ENCODE data around the gene OPRD1. TPM values are rescaled to one million over a fixed set of nuclear protein-coding genes. Genes with fewer than 3 reads are reported as not detected.
"Not testable (repeated sequence)": the region's sequence is repeated elsewhere in the genome, so short reads cannot be mapped to it uniquely, and the experiment has no call there.

OPRD1 gene
- total and polyA plus RNA-seq, 2 donors: 0.05 TPM; not detected in 1

- H3K4me1 ChIP-seq (ENCODE audit: insufficient read depth): no peaks in the 10 kb centered on the region
- no peak for DNase-seq (ENCODE audit: extremely low spot score)
- no peak overlapping the region for H3K27ac ChIP-seq (ENCODE audit: low read depth)
- H3K4me3 ChIP-seq (ENCODE audit: low read depth, low read length): no peak overlapping the region
- WGBS: 76% methylated on average over 6 of the region's 6 CpGs
- H3K36me3 ChIP-seq (ENCODE audit: insufficient read depth): no peaks in the 10 kb centered on the region
Measured at GRCh38 chr1:28789816-28790215, 22.2 kb upstream of the OPRD1 start.

GRCh38 chr1:28790377-28791035, 21.5 kb upstream of the OPRD1 start:
- Histone ChIP-seq H3K4me3 (ENCODE audit: low read depth, low read length) (no peak overlapping the region), H3K36me3 (ENCODE audit: insufficient read depth) (no peaks in the 10 kb centered on the region), H3K27ac (ENCODE audit: low read depth) (no peak overlapping the region), H3K4me1 (ENCODE audit: insufficient read depth) (no peaks in the 10 kb centered on the region)
- WGBS: 57% methylated on average over 12 of the region's 12 CpGs
- no peak for DNase-seq (ENCODE audit: extremely low spot score)

- H3K4me1 ChIP-seq (ENCODE audit: insufficient read depth); H3K27ac ChIP-seq (ENCODE audit: low read depth); H3K36me3 ChIP-seq (ENCODE audit: insufficient read depth); DNase-seq (ENCODE audit: extremely low spot score); H3K4me3 ChIP-seq (ENCODE audit: low read depth, low read length): not testable (repeated sequence)
- 96% methylated on average over 2 of the region's 2 CpGs for WGBS
Measured at GRCh38 chr1:28791929-28792328, 20.0 kb upstream of the OPRD1 start.

- H3K36me3 ChIP-seq (ENCODE audit: insufficient read depth): no peaks in the 10 kb centered on the region
- no peak for DNase-seq (ENCODE audit: extremely low spot score)
- H3K4me3 ChIP-seq (ENCODE audit: low read depth, low read length): no peak overlapping the region
- no peaks in the 10 kb centered on the region for H3K4me1 ChIP-seq (ENCODE audit: insufficient read depth)
- WGBS: 81% methylated on average over 1 of the region's 1 CpG
- no peak overlapping the region for H3K27ac ChIP-seq (ENCODE audit: low read depth)
Measured at GRCh38 chr1:28792644-28793121, 19.3 kb upstream of the OPRD1 start.

GRCh38 chr1:28794582-28794981, 17.4 kb upstream of the OPRD1 start:
- H3K36me3 ChIP-seq (ENCODE audit: insufficient read depth); H3K4me1 ChIP-seq (ENCODE audit: insufficient read depth); H3K4me3 ChIP-seq (ENCODE audit: low read depth, low read length); H3K27ac ChIP-seq (ENCODE audit: low read depth); DNase-seq (ENCODE audit: extremely low spot score): not testable (repeated sequence)
- WGBS: 88% methylated on average over 5 of the region's 5 CpGs

- WGBS: 54% methylated on average over 18 of the region's 18 CpGs
- no peaks in the 10 kb centered on the region for H3K4me1 ChIP-seq (ENCODE audit: insufficient read depth)
- no peak overlapping the region for H3K27ac ChIP-seq (ENCODE audit: low read depth)
- no peaks in the 10 kb centered on the region for H3K36me3 ChIP-seq (ENCODE audit: insufficient read depth)
- no peak overlapping the region for H3K4me3 ChIP-seq (ENCODE audit: low read depth, low read length)
- no peak for DNase-seq (ENCODE audit: extremely low spot score)
Measured at GRCh38 chr1:28796352-28797211, 15.4 kb upstream of the OPRD1 start.

- Histone ChIP-seq H3K36me3 (ENCODE audit: insufficient read depth) (no peaks in the 10 kb centered on the region), H3K4me1 (ENCODE audit: insufficient read depth) (no peaks in the 10 kb centered on the region), H3K27ac (ENCODE audit: low read depth) (no peak overlapping the region), H3K4me3 (ENCODE audit: low read depth, low read length) (no peak overlapping the region)
- no peak for DNase-seq (ENCODE audit: extremely low spot score)
- WGBS: 47% methylated on average over 3 of the region's 3 CpGs
Measured at GRCh38 chr1:28800324-28800723, 11.6 kb upstream of the OPRD1 start.

GRCh38 chr1:28801461-28801860, 10.5 kb upstream of the OPRD1 start:
- Histone ChIP-seq H3K4me1 (ENCODE audit: insufficient read depth) (no peaks in the 10 kb centered on the region), H3K27ac (ENCODE audit: low read depth) (no peak overlapping the region), H3K4me3 (ENCODE audit: low read depth, low read length) (no peak overlapping the region), H3K36me3 (ENCODE audit: insufficient read depth) (no peaks in the 10 kb centered on the region)
- WGBS: 79% methylated on average over 6 of the region's 6 CpGs
- DNase-seq (ENCODE audit: extremely low spot score): no peak

- no peaks in the 10 kb centered on the region for H3K36me3 ChIP-seq (ENCODE audit: insufficient read depth)
- H3K27ac ChIP-seq (ENCODE audit: low read depth): no peak overlapping the region
- no peaks in the 10 kb centered on the region for H3K4me1 ChIP-seq (ENCODE audit: insufficient read depth)
- WGBS: 83% methylated on average over 5 of the region's 5 CpGs
- no peak overlapping the region for H3K4me3 ChIP-seq (ENCODE audit: low read depth, low read length)
- no peak for DNase-seq (ENCODE audit: extremely low spot score)
Measured at GRCh38 chr1:28803051-28803450, 8.9 kb upstream of the OPRD1 start.

GRCh38 chr1:28803662-28804061, 8.3 kb upstream of the OPRD1 start:
- Histone ChIP-seq H3K4me1 (ENCODE audit: insufficient read depth) (no peaks in the 10 kb centered on the region), H3K36me3 (ENCODE audit: insufficient read depth) (no peaks in the 10 kb centered on the region), H3K4me3 (ENCODE audit: low read depth, low read length) (no peak overlapping the region), H3K27ac (ENCODE audit: low read depth) (no peak overlapping the region)
- 94% methylated on average over 3 of the region's 3 CpGs for WGBS
- DNase-seq (ENCODE audit: extremely low spot score): no peak

GRCh38 chr1:28804071-28804470, 7.9 kb upstream of the OPRD1 start:
- H3K4me1 ChIP-seq (ENCODE audit: insufficient read depth): no peaks in the 10 kb centered on the region
- no peaks in the 10 kb centered on the region for H3K36me3 ChIP-seq (ENCODE audit: insufficient read depth)
- WGBS: 65% methylated on average over 3 of the region's 3 CpGs
- H3K4me3 ChIP-seq (ENCODE audit: low read depth, low read length): no peak overlapping the region
- no peak overlapping the region for H3K27ac ChIP-seq (ENCODE audit: low read depth)
- no peak for DNase-seq (ENCODE audit: extremely low spot score)

- H3K4me1 ChIP-seq (ENCODE audit: insufficient read depth): peaks cover 1% of the 10 kb centered on the region
- H3K36me3 ChIP-seq (ENCODE audit: insufficient read depth): no peaks in the 10 kb centered on the region
- H3K27ac ChIP-seq (ENCODE audit: low read depth): no peak overlapping the region
- 58% methylated on average over 4 of the region's 4 CpGs for WGBS
- no peak for DNase-seq (ENCODE audit: extremely low spot score)
- no peak overlapping the region for H3K4me3 ChIP-seq (ENCODE audit: low read depth, low read length)
Measured at GRCh38 chr1:28807046-28807445, 4.9 kb upstream of the OPRD1 start.

- H3K27ac ChIP-seq (ENCODE audit: low read depth): no peak overlapping the region
- WGBS: 72% methylated on average over 4 of the region's 4 CpGs
- H3K36me3 ChIP-seq (ENCODE audit: insufficient read depth): no peaks in the 10 kb centered on the region
- no peak for DNase-seq (ENCODE audit: extremely low spot score)
- H3K4me1 ChIP-seq (ENCODE audit: insufficient read depth): peaks cover 2% of the 10 kb centered on the region
- H3K4me3 ChIP-seq (ENCODE audit: low read depth, low read length): no peak overlapping the region
Measured at GRCh38 chr1:28807986-28808385, 4.0 kb upstream of the OPRD1 start.

GRCh38 chr1:28811369-28811765, 603 bp upstream of the OPRD1 start:
- peaks cover 2% of the 10 kb centered on the region for H3K4me1 ChIP-seq (ENCODE audit: insufficient read depth)
- H3K27ac ChIP-seq (ENCODE audit: low read depth): no peak overlapping the region
- no peak overlapping the region for H3K4me3 ChIP-seq (ENCODE audit: low read depth, low read length)
- no peak for DNase-seq (ENCODE audit: extremely low spot score)
- H3K36me3 ChIP-seq (ENCODE audit: insufficient read depth): no peaks in the 10 kb centered on the region
- 69% methylated on average over 9 of the region's 9 CpGs for WGBS

Measured in urinary bladder (tissue), 4 donors.